Smooth muscle cell (in vitro differentiated cells): Measurements from ENCODE around the gene ZMIZ1. TPM values are rescaled to one million over a fixed set of nuclear protein-coding genes. Genes with fewer than 3 reads are reported as not detected.

ENCODE experiments used
- DNase-seq: peaks from one replicate; lab custom pipeline; 2025; ENCODE audit not compliant: unreplicated experiment; lab: John Stamatoyannopoulos, UW
- H2AFZ ChIP-seq: fragments of 200-600 bp; sonication (generic); 2 replicates; pipeline ENCODE4 v1.6.0; 2016; ENCODE audit warnings: antibody characterized with exemption, low read depth, mild to moderate bottlenecking
- H3F3A ChIP-seq: fragments of 200-600 bp; sonication (generic); 2 replicates; pipeline ENCODE4 v1.6.0; 2017; ENCODE audit warnings: antibody characterized with exemption, low read depth
- H3K27ac ChIP-seq: fragments of 200-600 bp; sonication (generic); 2 replicates; pipeline ENCODE4 v1.5.1; 2016; ENCODE audit warnings: low read depth, mild to moderate bottlenecking
- H3K27me3 ChIP-seq: fragments of 200-600 bp; sonication (generic); 2 replicates; pipeline ENCODE4 v1.6.1; 2016; ENCODE audit warnings: low read depth, mild to moderate bottlenecking
- H3K36me3 ChIP-seq: fragments of 200-600 bp; sonication (generic); 2 replicates; pipeline ENCODE4 v1.5.1; 2016; ENCODE audit warnings: low read depth
- H3K4me1 ChIP-seq: fragments of 200-600 bp; sonication (generic); 2 replicates; pipeline ENCODE4 v1.5.1; 2016; ENCODE audit warnings: low read depth
- H3K4me2 ChIP-seq: fragments of 200-600 bp; sonication (generic); 2 replicates; pipeline ENCODE4 v1.6.0; 2016; ENCODE audit warnings: mild to moderate bottlenecking
- H3K4me3 ChIP-seq: fragments of 200-600 bp; sonication (generic); 2 replicates; pipeline ENCODE4 v1.5.1; 2016; ENCODE audit warnings: mild to moderate bottlenecking
- H3K79me2 ChIP-seq: fragments of 200-600 bp; sonication (generic); 2 replicates; pipeline ENCODE4 v1.6.0; 2016; ENCODE audit warnings: low read depth, mild to moderate bottlenecking
- H3K9ac ChIP-seq: fragments of 200-600 bp; sonication (generic); 2 replicates; pipeline ENCODE4 v1.6.0; 2016; ENCODE audit warnings: low read depth
- H3K9me3 ChIP-seq: fragments of 200-600 bp; sonication (generic); replicated peaks from 2 replicates; pipeline ENCODE4 v1.5.1; 2016; ENCODE audit warnings: low read depth
- H4K20me1 ChIP-seq: fragments of 200-600 bp; sonication (generic); 2 replicates; pipeline ENCODE4 v1.6.0; 2016; ENCODE audit warnings: low read depth
- CTCF ChIP-seq: fragments of 200-600 bp; sonication (generic); IDR thresholded peaks from 2 replicates; pipeline ENCODE4 v1.5.1; 2017; ENCODE audit warnings: borderline replicate concordance, mild to moderate bottlenecking, antibody characterized with exemption; ENCODE audit not compliant: insufficient read depth, poor library complexity, severe bottlenecking
- WGBS: methylation state at CpG from one replicate; pipeline ENCODE4 v1.1.7; 2016; ENCODE audit warnings: low lambda C conversion rate; 5-methylcytosine and 5-hydroxymethylcytosine counted together
- polyA plus RNA-seq: library from polyadenylated mRNA; unstranded; fragments of >200 nt; fragmentation: Nextera tagmentation; extraction: Ambion mirVana; gene quantifications from 2 replicates; pipeline ENCODE4 v1.2.1, GENCODE V29; 2016
- total RNA-seq: library from RNA; depleted of rRNA; stranded (reverse); fragments of >200 nt; gene quantifications from 2 replicates; pipeline ENCODE4 v1.2.3, GENCODE V29; 2014

Gene ZMIZ1
- total and polyA plus RNA-seq, 2 experiments from 2014 or later: 24.2 to 31.3 TPM

- DNase-seq: no peak
- no peak for TF ChIP-seq CTCF
- Histone ChIP-seq H3K9me3 (no peaks in the 10 kb centered on the region), H3K27ac (no peak overlapping the region), H3K4me1 (peaks cover 9% of the 10 kb centered on the region), H3K4me3 (no peak overlapping the region), H3K9ac (no peak overlapping the region), H3K4me2 (no peak overlapping the region), H2AFZ (no peak overlapping the region), H3F3A (no peaks in the 10 kb centered on the region), H3K36me3 (no peaks in the 10 kb centered on the region), H4K20me1 (no peaks in the 10 kb centered on the region), H3K79me2 (no peaks in the 10 kb centered on the region), H3K27me3 (no peaks in the 10 kb centered on the region)
- WGBS: 89% methylated on average over 3 of the region's 3 CpGs
Observed at GRCh38 chr10:79042639-79043411, 25.9 kb upstream of the ZMIZ1 start.

- Histone ChIP-seq H3K9me3 (no peaks in the 10 kb centered on the region), H3K4me1 (peaks cover 11% of the 10 kb centered on the region), H3K4me2 (no peak overlapping the region), H3K9ac (no peak overlapping the region), H3F3A (no peaks in the 10 kb centered on the region), H2AFZ (no peak overlapping the region), H4K20me1 (no peaks in the 10 kb centered on the region), H3K27me3 (no peaks in the 10 kb centered on the region), H3K27ac (no peak overlapping the region), H3K79me2 (no peaks in the 10 kb centered on the region), H3K36me3 (no peaks in the 10 kb centered on the region), H3K4me3 (no peak overlapping the region)
- WGBS: 94% methylated on average over 5 of the region's 5 CpGs
- DNase-seq: no peak
- no peak for TF ChIP-seq CTCF
Observed at GRCh38 chr10:79044036-79044632, 24.6 kb upstream of the ZMIZ1 start.

- H3K36me3 ChIP-seq: no peaks in the 10 kb centered on the region
- no peak overlapping the region for H3K9ac ChIP-seq
- no peak overlapping the region for H3K27ac ChIP-seq
- H3K79me2 ChIP-seq: no peaks in the 10 kb centered on the region
- no peaks in the 10 kb centered on the region for H4K20me1 ChIP-seq
- WGBS: 95% methylated on average over 4 of the region's 4 CpGs
- no peak overlapping the region for H3K4me2 ChIP-seq
- no peaks in the 10 kb centered on the region for H3K27me3 ChIP-seq
- H3K9me3 ChIP-seq: no peaks in the 10 kb centered on the region
- no peak for DNase-seq
- no peak overlapping the region for H3K4me3 ChIP-seq
- H3F3A ChIP-seq: no peaks in the 10 kb centered on the region
- H3K4me1 ChIP-seq: peaks cover 8% of the 10 kb centered on the region
- no peak overlapping the region for H2AFZ ChIP-seq
- TF ChIP-seq CTCF: no peak
Observed at GRCh38 chr10:79044846-79045245, 23.9 kb upstream of the ZMIZ1 start.
